GM12892 (cell line): Measurements from ENCODE around the gene KRTAP20-2.

Experiments used
- POLR2A ChIP-seq: IDR thresholded peaks from 2 replicates; pipeline ENCODE4 v1.6.1; 2011; ENCODE audit warnings: low read depth, low read length, control low read depth
- POLR2AphosphoS5 ChIP-seq: IDR thresholded peaks from 2 replicates; pipeline ENCODE4 v1.6.1; 2011; ENCODE audit warnings: low read depth, low read length, control low read depth

DNA sequence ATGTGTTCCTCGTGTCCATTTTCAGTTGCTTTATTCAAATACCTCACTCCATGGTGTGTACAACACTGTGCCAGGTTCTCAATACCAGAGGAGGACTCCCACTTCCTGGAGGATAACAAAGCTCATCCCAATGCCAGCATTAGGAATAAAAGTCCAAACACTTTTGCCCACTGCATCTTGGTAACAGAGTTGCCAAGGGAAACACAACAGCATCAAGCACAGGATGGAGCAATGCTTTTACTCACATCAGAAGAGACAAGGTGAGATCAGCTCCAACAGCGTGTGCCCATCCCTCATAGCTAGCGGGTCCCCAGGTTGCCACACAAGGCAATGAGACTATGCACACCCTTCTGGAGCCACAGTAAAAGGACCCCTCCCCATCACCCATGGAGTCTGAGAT, 11.6 kb upstream of the KRTAP20-2 start:
- TF ChIP-seq POLR2AphosphoS5 (no peak), POLR2A (no peak)
